Measurements from ENCODE around the gene RHOT2. TPM values are rescaled to one million over a fixed set of nuclear protein-coding genes. Genes with fewer than 3 reads are reported as not detected.

RHOT2 gene
- total RNA-seq, 2 experiments from 2014 or later: 140 to 141 TPM

DNA sequence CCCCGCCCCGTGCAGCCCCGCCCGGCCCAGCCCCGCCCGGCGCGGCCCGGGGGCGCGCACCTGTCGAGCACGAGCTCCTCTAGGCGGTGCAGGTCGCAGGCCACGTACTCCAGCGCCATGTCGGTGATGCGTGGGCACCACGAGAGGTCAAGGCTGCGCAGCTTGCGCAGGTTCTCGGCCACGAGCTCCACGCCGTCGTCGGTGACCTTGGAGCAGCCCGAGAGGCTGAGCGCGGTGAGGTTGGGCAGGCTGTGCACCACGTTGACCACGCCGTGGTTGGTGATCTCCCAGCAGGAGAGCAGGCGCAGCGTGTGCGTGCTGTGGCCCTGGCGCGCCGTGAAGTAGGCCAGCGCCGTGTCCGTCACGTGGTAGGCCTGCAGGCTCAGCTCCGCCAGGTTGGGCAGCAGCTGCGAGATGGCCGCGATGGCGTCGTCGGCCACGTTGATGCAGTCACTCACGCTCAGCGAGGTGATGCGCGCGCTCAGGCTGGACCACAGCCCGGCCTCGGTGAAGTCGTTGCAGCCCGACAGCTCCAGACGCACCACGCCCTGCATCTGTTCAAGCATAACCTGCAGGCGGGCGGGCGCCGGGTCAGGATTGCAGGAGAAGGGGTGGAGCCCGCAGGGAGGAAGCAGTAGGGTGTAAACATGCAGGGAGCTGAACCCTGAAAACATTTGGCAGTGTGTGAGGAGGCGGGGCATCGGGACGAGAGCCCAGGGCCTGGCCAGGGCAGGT is 27.6 kb downstream of the RHOT2 start:
- H3K4me1 Mint-ChIP-seq: peaks cover 57% of the 10 kb centered on the region
- H3K36me3 Mint-ChIP-seq (ENCODE audit: low read depth): peaks cover 5% of the 10 kb centered on the region
- CTCF ChIA-PET: interaction anchor here (1.0 to 2.0 kb wide), 5 partner anchors 9 to 28 kb away, joined by 3 to 10 read pairs (median 4); partner anchors contain the start of genes RHOT2 and STUB1
- peak overlapping the region; percentile 92 for H3K27ac Mint-ChIP-seq
- H3K27me3 Mint-ChIP-seq: peaks cover 8% of the 10 kb centered on the region
- no peaks in the 10 kb centered on the region for H3K9me3 Mint-ChIP-seq
- DNase-seq: peak; percentile 81
- POLR2A ChIA-PET: interaction anchor here (0.8 to 3.3 kb wide), 22 partner anchors 8 to 839 kb away, joined by 3 to 22 read pairs (median 4); partner anchors contain the start of genes ANTKMT, CHTF18, CIAO3 and JMJD8
- peak overlapping the region; percentile 79 for H3K4me3 Mint-ChIP-seq

GRCh38 chr16:698911-699671 is 31.2 kb downstream of the RHOT2 start:
- CTCF ChIA-PET: interaction anchor here (0.5 to 1.6 kb wide), 5 partner anchors 12 to 1253 kb away, joined by 3 to 7 read pairs (median 3); no protein-coding TSS in a partner anchor
- peak; percentile 70 for DNase-seq
- peaks cover 44% of the 10 kb centered on the region for H3K4me1 Mint-ChIP-seq
- H3K27ac Mint-ChIP-seq: peak overlapping the region; percentile 78
- H3K27me3 Mint-ChIP-seq: peaks cover 32% of the 10 kb centered on the region
- no peaks in the 10 kb centered on the region for H3K9me3 Mint-ChIP-seq
- POLR2A ChIA-PET: interaction anchor here (0.6 to 4.5 kb wide), 5 partner anchors 9 to 89 kb away, joined by 3 to 21 read pairs (median 4); partner anchors contain the start of genes ANTKMT, CHTF18, RPUSD1 and STUB1
- H3K36me3 Mint-ChIP-seq (ENCODE audit: low read depth): peaks cover 5% of the 10 kb centered on the region
- H3K4me3 Mint-ChIP-seq: peak overlapping the region; percentile 35

GRCh38 chr16:700684-701584 is 33.0 kb downstream of the RHOT2 start:
- Mint-ChIP-seq H3K36me3 (ENCODE audit: low read depth) (no peaks in the 10 kb centered on the region), H3K4me1 (peaks cover 35% of the 10 kb centered on the region), H3K27ac (no peak overlapping the region), H3K4me3 (no peak overlapping the region), H3K9me3 (no peaks in the 10 kb centered on the region), H3K27me3 (peaks cover 31% of the 10 kb centered on the region)
- peak; percentile 60 for DNase-seq
- ChIA-PET POLR2A (interaction anchor here (4.5 kb wide), 1 partner anchor 11 kb away, joined by 21 read pairs; the partner anchor contains the start of gene WDR24), CTCF (no interaction called here)

DNA sequence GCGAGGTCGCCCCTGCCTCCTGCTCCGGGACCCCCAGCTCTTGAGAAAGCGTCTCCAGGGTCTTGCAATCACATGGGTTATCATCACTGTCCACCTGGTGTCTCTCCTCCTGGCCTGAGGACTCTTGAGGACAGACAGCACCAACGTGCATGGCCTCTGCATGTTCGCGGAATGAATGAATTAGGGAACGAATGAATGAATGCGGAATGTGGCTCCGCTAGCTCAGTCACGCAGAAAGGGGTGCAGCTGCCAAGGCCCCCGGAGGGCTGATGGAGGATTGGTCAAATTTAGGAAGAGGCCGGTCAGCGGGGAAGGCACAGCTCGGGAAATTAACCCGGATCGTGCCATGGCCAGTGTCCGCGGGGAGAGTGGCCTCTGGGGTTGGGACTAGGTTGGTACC is 34.4 kb downstream of the RHOT2 start:
- H3K36me3 Mint-ChIP-seq (ENCODE audit: low read depth): no peaks in the 10 kb centered on the region
- DNase-seq: no peak
- peaks cover 43% of the 10 kb centered on the region for H3K27me3 Mint-ChIP-seq
- CTCF ChIA-PET: interaction anchor here (1.1 to 1.5 kb wide), 2 partner anchors 10 to 13 kb away, joined by 4 to 6 read pairs; partner anchors contain the start of gene METRN
- no peak overlapping the region for H3K4me3 Mint-ChIP-seq
- H3K9me3 Mint-ChIP-seq: no peaks in the 10 kb centered on the region
- H3K4me1 Mint-ChIP-seq: peaks cover 24% of the 10 kb centered on the region
- POLR2A ChIA-PET: interaction anchor here (0.8 to 4.5 kb wide), 3 partner anchors 9 to 40 kb away, joined by 3 to 21 read pairs (median 4); partner anchors contain the start of gene WDR24
- H3K27ac Mint-ChIP-seq: no peak overlapping the region

GRCh38 chr16:703406-703805 is 35.5 kb downstream of the RHOT2 start:
- Mint-ChIP-seq H3K27me3 (peaks cover 51% of the 10 kb centered on the region), H3K9me3 (no peaks in the 10 kb centered on the region), H3K27ac (no peak overlapping the region), H3K4me1 (peaks cover 15% of the 10 kb centered on the region), H3K4me3 (no peak overlapping the region), H3K36me3 (ENCODE audit: low read depth) (no peaks in the 10 kb centered on the region)
- no peak for DNase-seq
- CTCF ChIA-PET: interaction anchor here (0.9 to 2.0 kb wide), 3 partner anchors 12 to 24 kb away, joined by 3 to 6 read pairs (median 4); partner anchors contain the start of genes HAGHL and METRN
- POLR2A ChIA-PET: interaction anchor here (1.0 to 1.6 kb wide), 3 partner anchors 8 to 19 kb away, joined by 3 to 6 read pairs (median 4); partner anchors contain the start of genes JMJD8 and WDR24

DNA sequence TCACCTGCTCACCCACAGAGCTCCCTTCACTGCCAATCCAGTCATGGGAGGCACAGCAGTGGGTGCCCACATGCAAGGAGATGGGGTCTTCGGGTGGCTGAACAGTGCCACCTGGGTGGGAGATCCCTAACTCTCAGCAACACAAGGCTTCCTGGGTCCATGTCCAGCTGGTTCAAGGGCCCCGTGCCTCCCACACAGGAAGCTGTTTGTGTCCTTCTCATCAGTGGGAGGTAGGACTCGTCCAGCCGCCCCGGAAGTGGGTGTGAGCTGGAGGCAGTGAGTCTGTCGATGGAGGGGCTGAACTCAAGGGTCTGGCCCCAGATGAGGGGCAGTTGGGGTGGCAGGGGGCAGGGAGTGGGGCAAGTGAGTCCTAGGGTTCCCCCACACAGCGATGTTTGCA is 36.1 kb downstream of the RHOT2 start:
- ChIA-PET POLR2A (interaction anchor here (1.0 to 1.6 kb wide), 3 partner anchors 9 to 20 kb away, joined by 3 to 6 read pairs (median 4); partner anchors contain the start of genes JMJD8 and WDR24), CTCF (interaction anchor here (0.8 to 2.0 kb wide), 2 partner anchors 8 to 16 kb away, joined by 3 to 6 read pairs; no protein-coding TSS in a partner anchor)
- Mint-ChIP-seq H3K4me1 (peaks cover 11% of the 10 kb centered on the region), H3K36me3 (ENCODE audit: low read depth) (no peaks in the 10 kb centered on the region), H3K4me3 (no peak overlapping the region), H3K27me3 (peaks cover 56% of the 10 kb centered on the region), H3K27ac (no peak overlapping the region), H3K9me3 (no peaks in the 10 kb centered on the region)
- no peak for DNase-seq

GRCh38 chr16:704552-705380 is 36.8 kb downstream of the RHOT2 start:
- H3K36me3 Mint-ChIP-seq (ENCODE audit: low read depth): no peaks in the 10 kb centered on the region
- ChIA-PET CTCF (interaction anchor here (0.8 to 2.0 kb wide), 2 partner anchors 8 to 15 kb away, joined by 3 to 6 read pairs; no protein-coding TSS in a partner anchor), POLR2A (interaction anchor here (0.8 kb wide), 1 partner anchor 9 kb away, joined by 4 read pairs; no protein-coding TSS in a partner anchor)
- no peak overlapping the region for H3K4me3 Mint-ChIP-seq
- H3K4me1 Mint-ChIP-seq: peaks cover 4% of the 10 kb centered on the region
- no peak overlapping the region for H3K27ac Mint-ChIP-seq
- peaks cover 60% of the 10 kb centered on the region for H3K27me3 Mint-ChIP-seq
- no peaks in the 10 kb centered on the region for H3K9me3 Mint-ChIP-seq
- DNase-seq: no peak

- Mint-ChIP-seq H3K27ac (no peak within 1 kb of the TSS), H3K9me3 (no peaks in the 10 kb centered on the region), H3K36me3 (ENCODE audit: low read depth) (no peaks in the 10 kb centered on the region), H3K4me1 (no peaks in the 10 kb centered on the region), H3K4me3 (no peak within 1 kb of the TSS), H3K27me3 (peaks cover 57% of the 10 kb centered on the region)
- peak; percentile 31 for DNase-seq
- ChIA-PET POLR2A (interaction anchor here (0.8 kb wide), 1 partner anchor 10 kb away, joined by 4 read pairs; no protein-coding TSS in a partner anchor), CTCF (no interaction called here)
Measured at GRCh38 chr16:705431-706188, 37.7 kb downstream of the RHOT2 start, which contains the start of gene FBXL16. FBXL16 (minus strand) TSS chr16:705801; CDS start chr16:697405, 8,396 bp downstream.

DNA sequence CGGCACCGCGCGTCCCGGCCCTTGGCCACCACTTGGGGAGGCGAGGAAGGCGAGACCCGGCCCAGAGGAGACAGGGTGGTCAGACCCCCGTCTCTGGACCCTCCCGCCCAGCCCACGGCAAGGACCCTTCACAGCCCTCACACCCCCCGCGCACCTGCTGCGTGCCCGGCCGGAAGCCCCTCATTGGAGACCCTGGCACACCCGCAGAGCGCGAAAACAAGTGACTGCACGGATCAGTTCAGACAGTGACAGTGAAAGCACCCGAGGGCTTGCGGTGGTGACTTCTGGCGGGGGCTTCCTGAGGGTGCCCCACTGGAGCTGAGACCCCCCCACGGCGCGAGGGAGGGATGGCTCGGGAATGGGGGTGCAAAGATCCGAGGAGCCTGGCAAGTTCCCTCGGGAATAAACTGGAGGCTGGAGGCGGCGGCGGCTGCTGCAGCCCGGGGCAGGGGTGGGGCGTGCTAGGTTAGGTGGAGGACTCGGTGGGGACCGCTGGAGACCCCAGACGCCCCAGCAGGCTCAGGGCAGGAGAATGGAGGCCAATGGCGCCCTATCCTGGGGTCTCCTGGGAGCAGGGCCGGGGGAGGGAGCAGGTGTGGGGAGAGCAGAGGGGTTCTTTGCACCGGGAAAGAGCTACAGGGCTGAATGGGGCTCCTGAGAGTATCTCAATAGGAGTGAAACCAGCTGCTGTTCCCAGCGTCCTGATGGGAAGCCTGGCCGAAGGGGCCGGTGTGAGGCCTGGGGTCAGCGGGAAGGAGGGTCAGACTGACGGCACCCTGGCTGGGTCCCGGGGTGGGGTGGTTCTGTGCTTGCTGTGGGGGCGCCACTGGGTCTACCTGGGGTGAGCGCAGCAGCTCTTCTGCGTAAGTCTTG is 38.5 kb downstream of the RHOT2 start:
- Mint-ChIP-seq H3K4me1 (no peaks in the 10 kb centered on the region), H3K9me3 (no peaks in the 10 kb centered on the region), H3K27me3 (peaks cover 52% of the 10 kb centered on the region), H3K27ac (no peak overlapping the region), H3K36me3 (ENCODE audit: low read depth) (no peaks in the 10 kb centered on the region), H3K4me3 (no peak overlapping the region)
- CTCF ChIA-PET: interaction anchor here (1.3 to 1.4 kb wide), 2 partner anchors 10 to 30 kb away, joined by 3 read pairs; no protein-coding TSS in a partner anchor
- POLR2A ChIA-PET: interaction anchor here (1.1 kb wide), 1 partner anchor 38 kb away, joined by 4 read pairs; the partner anchor contains the start of gene RHOT2
- no peak for DNase-seq

DNA sequence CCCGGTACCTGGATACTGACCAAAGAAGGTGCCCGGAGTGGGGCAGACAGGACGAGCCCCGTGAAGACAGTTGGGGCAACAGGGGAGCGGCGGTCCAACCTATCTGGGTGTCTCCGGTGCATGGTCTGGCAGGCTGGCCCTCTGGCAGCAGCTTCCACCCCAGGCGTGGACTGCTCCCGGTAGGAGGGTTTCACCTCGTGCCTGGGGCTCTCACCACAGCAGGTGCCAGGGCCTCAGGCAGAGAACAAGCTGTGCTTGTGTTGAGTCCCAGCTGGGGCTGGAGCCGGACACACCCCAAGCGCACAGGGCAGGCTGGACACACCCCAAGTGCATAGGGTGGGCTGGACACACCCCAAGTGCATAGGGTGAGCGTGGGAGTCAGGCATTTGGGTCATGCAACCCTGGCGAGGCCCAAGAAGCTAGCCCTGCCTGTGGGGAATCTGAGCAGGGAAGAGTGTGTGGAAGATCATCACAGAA is 39.2 kb downstream of the RHOT2 start:
- no peak for DNase-seq
- H3K4me1 Mint-ChIP-seq: no peaks in the 10 kb centered on the region
- peaks cover 46% of the 10 kb centered on the region for H3K27me3 Mint-ChIP-seq
- CTCF ChIA-PET: interaction anchor here (1.3 to 1.4 kb wide), 2 partner anchors 9 to 29 kb away, joined by 3 read pairs; no protein-coding TSS in a partner anchor
- H3K4me3 Mint-ChIP-seq: no peak overlapping the region
- POLR2A ChIA-PET: interaction anchor here (1.1 to 1.8 kb wide), 2 partner anchors 11 to 39 kb away, joined by 4 to 9 read pairs; partner anchors contain the start of gene RHOT2
- no peaks in the 10 kb centered on the region for H3K9me3 Mint-ChIP-seq
- H3K27ac Mint-ChIP-seq: no peak overlapping the region
- no peaks in the 10 kb centered on the region for H3K36me3 Mint-ChIP-seq (ENCODE audit: low read depth)

All from activated CD4-positive, alpha-beta memory T cell treated with anti-CD3 and anti-CD28 coated beads, Interleukin-2, amount 10 ng/mL, durations not matched to agents 7 days and 5 days (primary cell).